WTC11 (cell line): ENCODE measurements around the gene NEK10. TPM values are rescaled to one million over a fixed set of nuclear protein-coding genes. Genes with fewer than 3 reads are reported as not detected.

Source experiments
- ATAC-seq: fragments of 200-7000 bp; cut with Tn5 transposase; 2 replicates; pipeline ENCODE4 v1.10.0; 2021; ENCODE audit warnings: mild to moderate bottlenecking, moderate library complexity
- Bru-seq: library from RNA; stranded (reverse); fragments of 400-500 nt; gene quantifications from one replicate; lab custom pipeline; 2021; lab: Mats Ljungman, UMichigan
- CTCF ChIA-PET: fragments of 300-600 bp; sonication (Branson Sonifier 250); formaldehyde crosslinking; loops from one replicate; lab custom pipeline; 2021; ENCODE audit warnings: antibody characterized with exemption; lab: Charles Lee
- POLR2A ChIA-PET: fragments of 350-600 bp; sonication (Branson Sonifier 250); formaldehyde crosslinking; loops from one replicate; lab custom pipeline; 2021; ENCODE audit warnings: antibody characterized with exemption; lab: Charles Lee
- DNase-seq: peaks from one replicate; pipeline ENCODE4 v3.0.0; 2021; ENCODE audit warnings: low spot score
- H3K27ac Mint-ChIP-seq: 2 replicates; pipeline ENCODE4 v1.8.0; 2021; ENCODE audit warnings: mixed read lengths
- H3K27me3 Mint-ChIP-seq: 2 replicates; pipeline ENCODE4 v1.8.0; 2021; ENCODE audit warnings: low read depth, mild to moderate bottlenecking, moderate library complexity, mixed read lengths
- H3K36me3 Mint-ChIP-seq: 2 replicates; pipeline ENCODE4 v1.8.0; 2021; ENCODE audit warnings: mixed read lengths
- H3K4me1 Mint-ChIP-seq: 2 replicates; pipeline ENCODE4 v1.8.0; 2022; ENCODE audit warnings: mixed read lengths
- H3K4me3 Mint-ChIP-seq: 2 replicates; pipeline ENCODE4 v1.8.0; 2021; ENCODE audit warnings: mild to moderate bottlenecking, moderate library complexity, mixed read lengths
- H3K9me3 Mint-ChIP-seq: 2 replicates; pipeline ENCODE4 v1.8.0; 2021; ENCODE audit warnings: mixed read lengths
- EMX1 ChIP-seq: fragments of 250-450 bp; sonication (Bioruptor Pico); IDR thresholded peaks from 2 replicates; pipeline ENCODE4 v1.8.0; 2021; ENCODE audit warnings: mild to moderate bottlenecking
- GRHL2 ChIP-seq: fragments of 250-450 bp; sonication (Bioruptor Pico); IDR thresholded peaks from 2 replicates; pipeline ENCODE4 v1.8.0; 2022; ENCODE audit warnings: mild to moderate bottlenecking, moderate library complexity; ENCODE audit not compliant: insufficient replicate concordance, severe bottlenecking
- PRRX2 ChIP-seq: fragments of 250-450 bp; sonication (Bioruptor Pico); IDR thresholded peaks from 2 replicates; pipeline ENCODE4 v1.8.0; 2021; ENCODE audit warnings: mild to moderate bottlenecking
- RORB ChIP-seq: fragments of 250-450 bp; sonication (Bioruptor Pico); IDR thresholded peaks from 2 replicates; pipeline ENCODE4 v1.9.0; 2021; ENCODE audit warnings: mild to moderate bottlenecking
- SP1 ChIP-seq: sonication (generic); formaldehyde crosslinking; conservative IDR thresholded peaks from 2 replicates; pipeline ENCODE4 v1.8.1; 2022; ENCODE audit warnings: missing genetic modification reagents
- TCF7 ChIP-seq: sonication (generic); formaldehyde crosslinking; IDR thresholded peaks from 2 replicates; pipeline ENCODE4 v1.8.0; 2022; ENCODE audit warnings: mild to moderate bottlenecking, low read depth, missing genetic modification reagents, moderate library complexity
- ZBTB21 ChIP-seq: sonication (generic); formaldehyde crosslinking; IDR thresholded peaks from 2 replicates; pipeline ENCODE4 v1.8.1; 2023; ENCODE audit warnings: mild to moderate bottlenecking, missing genetic modification reagents, borderline replicate concordance
- long read RNA-seq, 3 experiments: library from RNA in 1 of 3; library from capped mRNA in 1 of 3; library from polyadenylated mRNA in 1 of 3; unstranded in 2 of 3; stranded (forward) in 1 of 3; transcript quantifications; one replicate each; pipeline ENCODE4 v2.0.0, GENCODE V29; 2021
- total RNA-seq: library from RNA; stranded (reverse); gene quantifications from 3 replicates; pipeline ENCODE4 v1.2.3, GENCODE V29; 2021
- TF ChIP-seq, protein P1 (sequence below): sonication (generic); formaldehyde crosslinking; IDR thresholded peaks from 2 replicates; pipeline ENCODE4 v1.8.1; 2023; ENCODE audit warnings: mild to moderate bottlenecking, missing genetic modification reagents
- TF ChIP-seq, protein P2 (sequence below): fragments of 250-450 bp; sonication (Bioruptor Pico); IDR thresholded peaks from 2 replicates; pipeline ENCODE4 v1.9.0; 2021; ENCODE audit warnings: moderate library complexity, mild to moderate bottlenecking, inconsistent platforms, borderline replicate concordance
- TF ChIP-seq, protein P3 (sequence below): sonication (generic); formaldehyde crosslinking; IDR thresholded peaks from 2 replicates; pipeline ENCODE4 v1.8.1; 2022; ENCODE audit warnings: low read depth, mild to moderate bottlenecking, moderate library complexity, missing genetic modification reagents, borderline replicate concordance
- TF ChIP-seq, protein P4 (sequence below): sonication (generic); formaldehyde crosslinking; IDR thresholded peaks from 2 replicates; pipeline ENCODE4 v1.8.1; 2023; ENCODE audit warnings: mild to moderate bottlenecking, missing genetic modification reagents, moderate library complexity
- TF ChIP-seq, protein P5 (sequence below): fragments of 250-450 bp; sonication (Bioruptor Pico); IDR thresholded peaks from 2 replicates; pipeline ENCODE4 v2.1.2; 2022; ENCODE audit warnings: mild to moderate bottlenecking, moderate library complexity
- TF ChIP-seq, protein P6 (sequence below): sonication (generic); formaldehyde crosslinking; IDR thresholded peaks from 2 replicates; pipeline ENCODE4 v1.8.1; 2022; ENCODE audit warnings: missing genetic modification reagents, borderline replicate concordance
- TF ChIP-seq, protein P7 (sequence below): sonication (generic); formaldehyde crosslinking; IDR thresholded peaks from 2 replicates; pipeline ENCODE4 v1.8.0; 2023; ENCODE audit warnings: missing genetic modification reagents, mild to moderate bottlenecking, borderline replicate concordance
- TF ChIP-seq, protein P8 (sequence below): sonication (generic); formaldehyde crosslinking; IDR thresholded peaks from 2 replicates; pipeline ENCODE4 v1.8.0; 2022; ENCODE audit warnings: mild to moderate bottlenecking, missing genetic modification reagents
- TF ChIP-seq, protein P9 (sequence below): sonication (generic); formaldehyde crosslinking; IDR thresholded peaks from 2 replicates; pipeline ENCODE4 v1.8.0; 2022; ENCODE audit warnings: mild to moderate bottlenecking, missing genetic modification reagents

Gene NEK10, protein sequence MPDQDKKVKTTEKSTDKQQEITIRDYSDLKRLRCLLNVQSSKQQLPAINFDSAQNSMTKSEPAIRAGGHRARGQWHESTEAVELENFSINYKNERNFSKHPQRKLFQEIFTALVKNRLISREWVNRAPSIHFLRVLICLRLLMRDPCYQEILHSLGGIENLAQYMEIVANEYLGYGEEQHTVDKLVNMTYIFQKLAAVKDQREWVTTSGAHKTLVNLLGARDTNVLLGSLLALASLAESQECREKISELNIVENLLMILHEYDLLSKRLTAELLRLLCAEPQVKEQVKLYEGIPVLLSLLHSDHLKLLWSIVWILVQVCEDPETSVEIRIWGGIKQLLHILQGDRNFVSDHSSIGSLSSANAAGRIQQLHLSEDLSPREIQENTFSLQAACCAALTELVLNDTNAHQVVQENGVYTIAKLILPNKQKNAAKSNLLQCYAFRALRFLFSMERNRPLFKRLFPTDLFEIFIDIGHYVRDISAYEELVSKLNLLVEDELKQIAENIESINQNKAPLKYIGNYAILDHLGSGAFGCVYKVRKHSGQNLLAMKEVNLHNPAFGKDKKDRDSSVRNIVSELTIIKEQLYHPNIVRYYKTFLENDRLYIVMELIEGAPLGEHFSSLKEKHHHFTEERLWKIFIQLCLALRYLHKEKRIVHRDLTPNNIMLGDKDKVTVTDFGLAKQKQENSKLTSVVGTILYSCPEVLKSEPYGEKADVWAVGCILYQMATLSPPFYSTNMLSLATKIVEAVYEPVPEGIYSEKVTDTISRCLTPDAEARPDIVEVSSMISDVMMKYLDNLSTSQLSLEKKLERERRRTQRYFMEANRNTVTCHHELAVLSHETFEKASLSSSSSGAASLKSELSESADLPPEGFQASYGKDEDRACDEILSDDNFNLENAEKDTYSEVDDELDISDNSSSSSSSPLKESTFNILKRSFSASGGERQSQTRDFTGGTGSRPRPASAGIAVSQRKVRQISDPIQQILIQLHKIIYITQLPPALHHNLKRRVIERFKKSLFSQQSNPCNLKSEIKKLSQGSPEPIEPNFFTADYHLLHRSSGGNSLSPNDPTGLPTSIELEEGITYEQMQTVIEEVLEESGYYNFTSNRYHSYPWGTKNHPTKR
- total RNA-seq (0.37 to 1.4 TPM (median 0.73 TPM) in 3 replicates), Bru-seq, nascent RNA (percentile 30 among the genes with signal in this experiment)
- long read RNA-seq, experiment 1, partial matches to known transcripts = 0 of 1 reads
- long read RNA-seq, experiment 1, other reads (novel, unspliced or antisense) = 1 of 1 reads
- long read RNA-seq, experiment 2 = 0 reads
- long read RNA-seq, experiment 3 = 0 reads

DNA sequence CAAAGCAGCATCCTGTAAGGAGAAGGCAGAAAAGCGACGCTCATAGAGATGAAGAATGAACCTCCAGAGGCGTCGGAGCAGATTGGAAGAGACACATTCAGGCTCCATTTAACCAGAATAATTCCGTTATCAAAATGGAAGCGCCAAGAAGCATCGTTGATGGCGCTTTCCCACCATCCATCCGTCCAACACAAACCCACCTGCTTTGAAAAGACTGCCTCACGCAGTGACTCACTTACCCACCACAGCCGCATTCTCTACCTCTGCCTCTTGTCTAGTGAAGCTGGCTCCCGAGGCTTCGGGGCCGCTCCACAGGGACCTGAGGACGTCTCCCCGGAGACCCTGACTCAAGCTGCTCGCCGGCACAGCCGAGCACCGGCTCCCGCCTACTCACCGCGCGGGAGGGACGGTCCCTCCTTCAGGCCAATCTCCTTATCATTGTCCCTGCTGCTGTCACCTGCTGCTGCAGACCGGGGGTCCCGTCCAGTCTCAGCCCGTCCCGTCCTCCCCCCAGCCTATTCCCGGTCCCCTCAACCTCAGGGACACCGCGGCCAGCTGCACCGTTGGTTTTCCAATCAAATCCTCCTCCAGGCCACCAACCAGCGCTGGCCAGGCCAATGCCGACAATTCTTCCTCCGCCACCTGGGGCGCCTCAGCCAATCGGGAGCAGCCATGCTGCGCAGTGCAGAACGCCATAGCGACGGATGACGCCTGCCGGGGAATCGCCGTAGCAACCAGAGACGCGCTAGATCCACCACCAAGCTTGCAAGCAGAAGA is at the start of gene NEK10:
TSS of gene NEK10 (minus strand) at position 553 of the 777 bp plus-strand sequence. CDS start 16,501 bp downstream, outside the sequence.
- CTCF ChIA-PET = interaction anchor here (0.7 to 1.4 kb wide), 6 partner anchors 11 to 355 kb away, joined by 3 to 15 read pairs (median 3); no protein-coding TSS in a partner anchor
- ATAC-seq (peak; percentile 98), DNase-seq (peak; percentile 97)
- no peaks in the 10 kb centered on the region for H3K36me3 Mint-ChIP-seq
- POLR2A ChIA-PET = interaction anchor here (1.3 kb wide), 1 partner anchor 14 kb away, joined by 4 read pairs; no protein-coding TSS in a partner anchor
- peaks cover 11% of the 10 kb centered on the region for H3K27me3 Mint-ChIP-seq
- H3K4me1 Mint-ChIP-seq = peaks cover 11% of the 10 kb centered on the region
- H3K9me3 Mint-ChIP-seq = no peaks in the 10 kb centered on the region
- peak within 1 kb of the TSS; percentile 73; the same call in 1 of the 2 replicates for H3K27ac Mint-ChIP-seq
- peak within 1 kb of the TSS; percentile 91 for H3K4me3 Mint-ChIP-seq
- TF ChIP-seq TCF7 (no peak), GRHL2 (CRISPR knock-in tag) (no peak), RORB (no peak), PRRX2 (CRISPR knock-in tag) (peak; percentile 60; the same call in 1 of the 2 replicates), EMX1 (CRISPR knock-in tag) (no peak), ZBTB21 (no peak), SP1 (peak; percentile 67; the same call in 1 of the 2 replicates)
- TF ChIP-seq, protein P1, sequence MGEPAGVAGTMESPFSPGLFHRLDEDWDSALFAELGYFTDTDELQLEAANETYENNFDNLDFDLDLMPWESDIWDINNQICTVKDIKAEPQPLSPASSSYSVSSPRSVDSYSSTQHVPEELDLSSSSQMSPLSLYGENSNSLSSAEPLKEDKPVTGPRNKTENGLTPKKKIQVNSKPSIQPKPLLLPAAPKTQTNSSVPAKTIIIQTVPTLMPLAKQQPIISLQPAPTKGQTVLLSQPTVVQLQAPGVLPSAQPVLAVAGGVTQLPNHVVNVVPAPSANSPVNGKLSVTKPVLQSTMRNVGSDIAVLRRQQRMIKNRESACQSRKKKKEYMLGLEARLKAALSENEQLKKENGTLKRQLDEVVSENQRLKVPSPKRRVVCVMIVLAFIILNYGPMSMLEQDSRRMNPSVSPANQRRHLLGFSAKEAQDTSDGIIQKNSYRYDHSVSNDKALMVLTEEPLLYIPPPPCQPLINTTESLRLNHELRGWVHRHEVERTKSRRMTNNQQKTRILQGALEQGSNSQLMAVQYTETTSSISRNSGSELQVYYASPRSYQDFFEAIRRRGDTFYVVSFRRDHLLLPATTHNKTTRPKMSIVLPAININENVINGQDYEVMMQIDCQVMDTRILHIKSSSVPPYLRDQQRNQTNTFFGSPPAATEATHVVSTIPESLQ (CRISPR knock-in tag) = no peak
- TF ChIP-seq, protein P2, sequence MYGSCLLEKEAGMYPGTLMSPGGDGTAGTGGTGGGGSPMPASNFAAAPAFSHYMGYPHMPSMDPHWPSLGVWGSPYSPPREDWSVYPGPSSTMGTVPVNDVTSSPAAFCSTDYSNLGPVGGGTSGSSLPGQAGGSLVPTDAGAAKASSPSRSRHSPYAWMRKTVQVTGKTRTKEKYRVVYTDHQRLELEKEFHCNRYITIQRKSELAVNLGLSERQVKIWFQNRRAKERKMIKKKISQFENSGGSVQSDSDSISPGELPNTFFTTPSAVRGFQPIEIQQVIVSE (CRISPR knock-in tag) = no peak
- TF ChIP-seq, protein P3, sequence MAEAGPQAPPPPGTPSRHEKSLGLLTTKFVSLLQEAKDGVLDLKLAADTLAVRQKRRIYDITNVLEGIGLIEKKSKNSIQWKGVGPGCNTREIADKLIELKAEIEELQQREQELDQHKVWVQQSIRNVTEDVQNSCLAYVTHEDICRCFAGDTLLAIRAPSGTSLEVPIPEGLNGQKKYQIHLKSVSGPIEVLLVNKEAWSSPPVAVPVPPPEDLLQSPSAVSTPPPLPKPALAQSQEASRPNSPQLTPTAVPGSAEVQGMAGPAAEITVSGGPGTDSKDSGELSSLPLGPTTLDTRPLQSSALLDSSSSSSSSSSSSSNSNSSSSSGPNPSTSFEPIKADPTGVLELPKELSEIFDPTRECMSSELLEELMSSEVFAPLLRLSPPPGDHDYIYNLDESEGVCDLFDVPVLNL = no peak
- TF ChIP-seq, protein P4, sequence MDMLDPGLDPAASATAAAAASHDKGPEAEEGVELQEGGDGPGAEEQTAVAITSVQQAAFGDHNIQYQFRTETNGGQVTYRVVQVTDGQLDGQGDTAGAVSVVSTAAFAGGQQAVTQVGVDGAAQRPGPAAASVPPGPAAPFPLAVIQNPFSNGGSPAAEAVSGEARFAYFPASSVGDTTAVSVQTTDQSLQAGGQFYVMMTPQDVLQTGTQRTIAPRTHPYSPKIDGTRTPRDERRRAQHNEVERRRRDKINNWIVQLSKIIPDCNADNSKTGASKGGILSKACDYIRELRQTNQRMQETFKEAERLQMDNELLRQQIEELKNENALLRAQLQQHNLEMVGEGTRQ (CRISPR knock-in tag) = peak; percentile 63
- TF ChIP-seq, protein P5, sequence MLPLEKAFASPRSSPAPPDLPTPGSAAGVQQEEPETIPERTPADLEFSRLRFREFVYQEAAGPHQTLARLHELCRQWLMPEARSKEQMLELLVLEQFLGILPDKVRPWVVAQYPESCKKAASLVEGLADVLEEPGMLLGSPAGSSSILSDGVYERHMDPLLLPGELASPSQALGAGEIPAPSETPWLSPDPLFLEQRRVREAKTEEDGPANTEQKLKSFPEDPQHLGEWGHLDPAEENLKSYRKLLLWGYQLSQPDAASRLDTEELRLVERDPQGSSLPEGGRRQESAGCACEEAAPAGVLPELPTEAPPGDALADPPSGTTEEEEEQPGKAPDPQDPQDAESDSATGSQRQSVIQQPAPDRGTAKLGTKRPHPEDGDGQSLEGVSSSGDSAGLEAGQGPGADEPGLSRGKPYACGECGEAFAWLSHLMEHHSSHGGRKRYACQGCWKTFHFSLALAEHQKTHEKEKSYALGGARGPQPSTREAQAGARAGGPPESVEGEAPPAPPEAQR (CRISPR knock-in tag) = no peak
- TF ChIP-seq, protein P6, sequence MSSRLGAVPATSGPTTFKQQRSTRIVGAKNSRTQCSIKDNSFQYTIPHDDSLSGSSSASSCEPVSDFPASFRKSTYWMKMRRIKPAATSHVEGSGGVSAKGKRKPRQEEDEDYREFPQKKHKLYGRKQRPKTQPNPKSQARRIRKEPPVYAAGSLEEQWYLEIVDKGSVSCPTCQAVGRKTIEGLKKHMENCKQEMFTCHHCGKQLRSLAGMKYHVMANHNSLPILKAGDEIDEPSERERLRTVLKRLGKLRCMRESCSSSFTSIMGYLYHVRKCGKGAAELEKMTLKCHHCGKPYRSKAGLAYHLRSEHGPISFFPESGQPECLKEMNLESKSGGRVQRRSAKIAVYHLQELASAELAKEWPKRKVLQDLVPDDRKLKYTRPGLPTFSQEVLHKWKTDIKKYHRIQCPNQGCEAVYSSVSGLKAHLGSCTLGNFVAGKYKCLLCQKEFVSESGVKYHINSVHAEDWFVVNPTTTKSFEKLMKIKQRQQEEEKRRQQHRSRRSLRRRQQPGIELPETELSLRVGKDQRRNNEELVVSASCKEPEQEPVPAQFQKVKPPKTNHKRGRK (CRISPR knock-in tag) = no peak
- TF ChIP-seq, protein P7, sequence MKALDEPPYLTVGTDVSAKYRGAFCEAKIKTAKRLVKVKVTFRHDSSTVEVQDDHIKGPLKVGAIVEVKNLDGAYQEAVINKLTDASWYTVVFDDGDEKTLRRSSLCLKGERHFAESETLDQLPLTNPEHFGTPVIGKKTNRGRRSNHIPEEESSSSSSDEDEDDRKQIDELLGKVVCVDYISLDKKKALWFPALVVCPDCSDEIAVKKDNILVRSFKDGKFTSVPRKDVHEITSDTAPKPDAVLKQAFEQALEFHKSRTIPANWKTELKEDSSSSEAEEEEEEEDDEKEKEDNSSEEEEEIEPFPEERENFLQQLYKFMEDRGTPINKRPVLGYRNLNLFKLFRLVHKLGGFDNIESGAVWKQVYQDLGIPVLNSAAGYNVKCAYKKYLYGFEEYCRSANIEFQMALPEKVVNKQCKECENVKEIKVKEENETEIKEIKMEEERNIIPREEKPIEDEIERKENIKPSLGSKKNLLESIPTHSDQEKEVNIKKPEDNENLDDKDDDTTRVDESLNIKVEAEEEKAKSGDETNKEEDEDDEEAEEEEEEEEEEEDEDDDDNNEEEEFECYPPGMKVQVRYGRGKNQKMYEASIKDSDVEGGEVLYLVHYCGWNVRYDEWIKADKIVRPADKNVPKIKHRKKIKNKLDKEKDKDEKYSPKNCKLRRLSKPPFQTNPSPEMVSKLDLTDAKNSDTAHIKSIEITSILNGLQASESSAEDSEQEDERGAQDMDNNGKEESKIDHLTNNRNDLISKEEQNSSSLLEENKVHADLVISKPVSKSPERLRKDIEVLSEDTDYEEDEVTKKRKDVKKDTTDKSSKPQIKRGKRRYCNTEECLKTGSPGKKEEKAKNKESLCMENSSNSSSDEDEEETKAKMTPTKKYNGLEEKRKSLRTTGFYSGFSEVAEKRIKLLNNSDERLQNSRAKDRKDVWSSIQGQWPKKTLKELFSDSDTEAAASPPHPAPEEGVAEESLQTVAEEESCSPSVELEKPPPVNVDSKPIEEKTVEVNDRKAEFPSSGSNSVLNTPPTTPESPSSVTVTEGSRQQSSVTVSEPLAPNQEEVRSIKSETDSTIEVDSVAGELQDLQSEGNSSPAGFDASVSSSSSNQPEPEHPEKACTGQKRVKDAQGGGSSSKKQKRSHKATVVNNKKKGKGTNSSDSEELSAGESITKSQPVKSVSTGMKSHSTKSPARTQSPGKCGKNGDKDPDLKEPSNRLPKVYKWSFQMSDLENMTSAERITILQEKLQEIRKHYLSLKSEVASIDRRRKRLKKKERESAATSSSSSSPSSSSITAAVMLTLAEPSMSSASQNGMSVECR = no peak
- TF ChIP-seq, protein P8, sequence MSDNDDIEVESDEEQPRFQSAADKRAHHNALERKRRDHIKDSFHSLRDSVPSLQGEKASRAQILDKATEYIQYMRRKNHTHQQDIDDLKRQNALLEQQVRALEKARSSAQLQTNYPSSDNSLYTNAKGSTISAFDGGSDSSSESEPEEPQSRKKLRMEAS (CRISPR knock-in tag) = 0 out of 2 replicates have a peak, but pooled peaks have one; percentile 12
- TF ChIP-seq, protein P9, sequence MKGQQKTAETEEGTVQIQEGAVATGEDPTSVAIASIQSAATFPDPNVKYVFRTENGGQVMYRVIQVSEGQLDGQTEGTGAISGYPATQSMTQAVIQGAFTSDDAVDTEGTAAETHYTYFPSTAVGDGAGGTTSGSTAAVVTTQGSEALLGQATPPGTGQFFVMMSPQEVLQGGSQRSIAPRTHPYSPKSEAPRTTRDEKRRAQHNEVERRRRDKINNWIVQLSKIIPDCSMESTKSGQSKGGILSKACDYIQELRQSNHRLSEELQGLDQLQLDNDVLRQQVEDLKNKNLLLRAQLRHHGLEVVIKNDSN (CRISPR knock-in tag) = 0 out of 2 replicates have a peak, but pooled peaks have one; percentile 31
